B cell (primary cell): Measurements from ENCODE around the gene NINJ2. TPM values are rescaled to one million over a fixed set of nuclear protein-coding genes. Genes with fewer than 3 reads are reported as not detected.

Experiments used
- ATAC-seq: fragments of 200-7000 bp; cut with Tn5 transposase; one replicate; pipeline ENCODE4 v1.10.0; 2021; ENCODE audit warnings: low read depth, mild to moderate bottlenecking, moderate number of reproducible peaks, moderate library complexity
- CTCF ChIA-PET: fragments of 350-600 bp; sonication (Branson Sonifier 250); formaldehyde crosslinking; loops from one replicate; lab custom pipeline; 2021; ENCODE audit warnings: antibody characterized with exemption, inconsistent platforms; lab: Charles Lee
- POLR2A ChIA-PET: fragments of 350-600 bp; sonication (Branson Sonifier 250); formaldehyde crosslinking; loops from one replicate; lab custom pipeline; 2021; ENCODE audit warnings: antibody characterized with exemption; lab: Charles Lee
- DNase-seq: peaks from one replicate; pipeline ENCODE4 v3.0.0; 2013
- H2AFZ ChIP-seq: 2 replicates; pipeline ENCODE4 v1.6.1; 2012; ENCODE audit warnings: mild to moderate bottlenecking, low read depth, low read length; ENCODE audit not compliant: insufficient read depth, poor library complexity, severe bottlenecking
- H3K27ac ChIP-seq, 2 donors: 1 replicate in 1 of 2; 2 replicates in 1 of 2; pipeline ENCODE4 v1.5.1; 2012 to 2013; ENCODE audit warnings: low read length in 2 of 2, mild to moderate bottlenecking in 2 of 2, moderate library complexity in 1 of 2
- H3K27me3 ChIP-seq, 4 experiments: fragments of 200-600 bp in 1 of 4; sonication (generic) in 1 of 4; replicated peaks in 1 of 4; 1 replicate in 2 of 4; 2 replicates in 2 of 4; pipeline versions ENCODE4 v1.6.1 to v1.7.0; 2013 to 2016; ENCODE audit warnings: low read length in 3 of 4, mild to moderate bottlenecking in 2 of 4, mixed read lengths in 1 of 4, moderate library complexity in 1 of 4; ENCODE audit not compliant: insufficient read depth in 4 of 4, control insufficient read depth in 3 of 4; ENCODE audit errors: control extremely low read depth in 1 of 4
- H3K36me3 ChIP-seq, 2 experiments: replicated peaks in 1 of 2; 1 replicate in 1 of 2; 2 replicates in 1 of 2; pipeline versions ENCODE4 v1.6.1 to v1.7.1; 2013; ENCODE audit warnings: low read length in 1 of 2; ENCODE audit not compliant: insufficient read depth in 2 of 2, control insufficient read depth in 1 of 2; ENCODE audit errors: control extremely low read depth in 1 of 2, extremely low read depth in 1 of 2
- H3K4me1 ChIP-seq, 2 donors: fragments of 200-600 bp in 1 of 2; sonication (generic) in 1 of 2; 1 replicate in 1 of 2; 2 replicates in 1 of 2; pipeline versions ENCODE4 v1.5.1 to v1.6.1; 2013 to 2017; ENCODE audit warnings: low read length in 2 of 2; ENCODE audit not compliant: control insufficient read depth in 2 of 2, insufficient read depth in 2 of 2
- H3K4me2 ChIP-seq: replicated peaks from 2 replicates; pipeline ENCODE3; 2012; ENCODE audit warnings: mild to moderate bottlenecking, low read depth, low read length; ENCODE audit not compliant: poor library complexity, severe bottlenecking
- H3K4me3 ChIP-seq, 5 experiments: fragments of 200-600 bp in 1 of 5; sonication (generic) in 1 of 5; 1 replicate in 3 of 5; 2 replicates in 2 of 5; pipeline versions ENCODE4 v1.5.1 to v1.7.0; 2011 to 2016; ENCODE audit warnings: low read length in 4 of 5, mild to moderate bottlenecking in 4 of 5, low read depth in 2 of 5, control low read depth in 1 of 5, moderate library complexity in 1 of 5; ENCODE audit not compliant: insufficient read depth in 1 of 5; ENCODE audit errors: control extremely low read depth in 1 of 5, extremely low read depth in 1 of 5
- H3K79me2 ChIP-seq: fragments of 200-600 bp; sonication (generic); one replicate; pipeline ENCODE4 v1.6.0; 2016; ENCODE audit warnings: low read length; ENCODE audit not compliant: control insufficient read depth, insufficient read depth
- H3K9ac ChIP-seq: fragments of 200-600 bp; sonication (generic); 2 replicates; pipeline ENCODE4 v1.6.1; 2017; ENCODE audit warnings: mild to moderate bottlenecking, low read length, moderate library complexity
- H3K9me3 ChIP-seq, 3 donors: one replicate each; pipeline versions ENCODE4 v1.6.1 to v1.7.1; 2013; ENCODE audit warnings: low read length in 2 of 3; ENCODE audit not compliant: control insufficient read depth in 2 of 3, insufficient read depth in 1 of 3; ENCODE audit errors: control extremely low read depth in 1 of 3
- H4K20me1 ChIP-seq: 2 replicates; pipeline ENCODE4 v1.6.0; 2012; ENCODE audit warnings: mild to moderate bottlenecking, low read length; ENCODE audit not compliant: insufficient read depth, control insufficient read depth, poor library complexity, severe bottlenecking
- H3K27ac Mint-ChIP-seq: one replicate; pipeline ENCODE4 v1.8.0; 2021; ENCODE audit warnings: mixed read lengths
- H3K27me3 Mint-ChIP-seq: one replicate; pipeline ENCODE4 v1.8.0; 2021; ENCODE audit warnings: mixed read lengths
- H3K4me1 Mint-ChIP-seq: one replicate; pipeline ENCODE4 v1.8.0; 2021; ENCODE audit warnings: mixed read lengths
- H3K4me3 Mint-ChIP-seq: one replicate; pipeline ENCODE4 v1.8.0; 2021; ENCODE audit warnings: mixed read lengths
- H3K9me3 Mint-ChIP-seq: one replicate; pipeline ENCODE4 v1.8.0; 2022; ENCODE audit warnings: mixed read lengths; ENCODE audit not compliant: insufficient read depth
- EZH2 ChIP-seq: IDR thresholded peaks from 2 replicates; pipeline ENCODE4 v1.6.1; 2012; ENCODE audit warnings: borderline replicate concordance, low read depth, mild to moderate bottlenecking, moderate library complexity, low read length; ENCODE audit not compliant: insufficient read depth, poor library complexity, severe bottlenecking
- WGBS: methylation state at CpG from one replicate; pipeline ENCODE4 v1.1.5; 2013; ENCODE audit warnings: missing lambda C conversion rate; ENCODE audit not compliant: insufficient coverage; 5-methylcytosine and 5-hydroxymethylcytosine counted together
- intact Hi-C: fragments of 100-400 bp; cut with micrococcal nuclease; formaldehyde crosslinking; loops from one replicate; pipeline ENCODE4 v1.10.0; 2022
- polyA plus RNA-seq: library from polyadenylated mRNA; depleted of rRNA; stranded (reverse); fragments of >200 nt; gene quantifications from 2 replicates; pipeline ENCODE4 v1.2.3, GENCODE V29; 2012
- total RNA-seq, 2 donors: library from RNA; stranded (reverse); fragments of 120-200 nt in 1 of 2; gene quantifications; 1 replicate in 1 of 2; 2 replicates in 1 of 2; pipeline versions ENCODE4 v1.2.3 to v1.2.4, GENCODE V29; 2013 to 2022
- TF ChIP-seq, protein P1 (sequence below): fragments of 200-600 bp; IDR thresholded peaks from one replicate; pipeline ENCODE4 v1.8.0; 2022; ENCODE audit warnings: antibody characterized with exemption, mild to moderate bottlenecking

Gene NINJ2
- total and polyA plus RNA-seq, 2 donors (not counting 1 experiment from before 2014, with no cell fraction given): 2.9 to 10.2 TPM

DNA sequence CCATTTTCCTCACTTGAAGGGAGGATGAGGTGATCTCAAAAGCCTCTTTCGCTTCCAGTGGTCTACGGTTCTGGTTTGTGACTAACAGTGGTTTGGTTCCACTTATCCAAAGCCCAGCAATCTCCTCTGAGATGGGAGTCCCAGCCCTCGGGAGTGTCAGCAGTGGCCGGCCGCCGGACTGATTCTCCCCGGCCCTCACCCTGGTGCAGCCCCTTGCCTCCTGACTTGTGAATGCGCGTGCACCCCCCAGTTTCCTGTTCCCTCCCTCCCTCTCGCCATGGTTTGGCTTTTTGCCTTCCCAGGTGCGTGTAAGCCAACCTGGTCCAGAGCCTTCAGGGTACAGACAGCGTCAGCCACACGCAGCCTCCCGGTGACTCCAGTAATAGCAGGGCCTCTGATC lies 129.0 kb downstream of the NINJ2 start:
- Histone ChIP-seq H3K4me3 (no peak overlapping the region), H3K9me3 (peaks cover 0 to 25% (median 9%) of the 10 kb centered on the region in 3 donors), H3K27me3 (peaks cover 0 to 3% (median 0%) of the 10 kb centered on the region in 4 experiments), H3K79me2 (no peaks in the 10 kb centered on the region), H3K9ac (no peak overlapping the region), H3K27ac (no peak overlapping the region), H3K36me3 (no peaks in the 10 kb centered on the region), H4K20me1 (no peaks in the 10 kb centered on the region), H3K4me1 (no peaks in the 10 kb centered on the region), H3K4me2 (no peak overlapping the region), H2AFZ (no peak overlapping the region)
- ChIA-PET CTCF (no interaction called here), POLR2A (no interaction called here)
- DNase-seq (no peak), ATAC-seq (no peak)
- H3K4me1 Mint-ChIP-seq: no peaks in the 10 kb centered on the region
- WGBS: 87% methylated on average over 14 of the region's 14 CpGs
- no peak overlapping the region for H3K4me3 Mint-ChIP-seq
- H3K9me3 Mint-ChIP-seq: peaks cover 7% of the 10 kb centered on the region
- TF ChIP-seq, protein P1, sequence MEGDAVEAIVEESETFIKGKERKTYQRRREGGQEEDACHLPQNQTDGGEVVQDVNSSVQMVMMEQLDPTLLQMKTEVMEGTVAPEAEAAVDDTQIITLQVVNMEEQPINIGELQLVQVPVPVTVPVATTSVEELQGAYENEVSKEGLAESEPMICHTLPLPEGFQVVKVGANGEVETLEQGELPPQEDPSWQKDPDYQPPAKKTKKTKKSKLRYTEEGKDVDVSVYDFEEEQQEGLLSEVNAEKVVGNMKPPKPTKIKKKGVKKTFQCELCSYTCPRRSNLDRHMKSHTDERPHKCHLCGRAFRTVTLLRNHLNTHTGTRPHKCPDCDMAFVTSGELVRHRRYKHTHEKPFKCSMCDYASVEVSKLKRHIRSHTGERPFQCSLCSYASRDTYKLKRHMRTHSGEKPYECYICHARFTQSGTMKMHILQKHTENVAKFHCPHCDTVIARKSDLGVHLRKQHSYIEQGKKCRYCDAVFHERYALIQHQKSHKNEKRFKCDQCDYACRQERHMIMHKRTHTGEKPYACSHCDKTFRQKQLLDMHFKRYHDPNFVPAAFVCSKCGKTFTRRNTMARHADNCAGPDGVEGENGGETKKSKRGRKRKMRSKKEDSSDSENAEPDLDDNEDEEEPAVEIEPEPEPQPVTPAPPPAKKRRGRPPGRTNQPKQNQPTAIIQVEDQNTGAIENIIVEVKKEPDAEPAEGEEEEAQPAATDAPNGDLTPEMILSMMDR: no peak
- no peak for TF ChIP-seq EZH2
- H3K27ac Mint-ChIP-seq: no peak overlapping the region
- H3K27me3 Mint-ChIP-seq: peaks cover 10% of the 10 kb centered on the region
- intact Hi-C loops: no loop called here

DNA sequence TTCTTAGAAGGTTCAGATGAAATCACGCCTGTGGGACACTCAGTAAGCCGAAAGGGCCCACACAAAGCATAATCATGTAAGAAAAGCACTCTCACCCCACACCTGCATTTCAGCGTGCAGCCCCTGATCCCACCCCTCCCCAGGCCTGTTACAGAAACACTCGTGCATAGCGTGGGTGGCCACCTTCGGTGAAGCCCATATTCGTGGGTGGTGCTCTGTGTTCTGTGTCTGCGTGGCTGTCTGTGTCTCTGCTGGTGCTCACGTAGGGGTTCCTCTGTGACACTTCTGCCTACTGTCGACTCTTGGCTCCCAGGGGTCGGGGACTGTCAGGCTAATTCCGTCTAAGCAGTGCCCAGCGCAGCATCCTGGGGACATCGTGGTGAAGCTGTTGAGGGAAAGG lies 129.5 kb downstream of the NINJ2 start:
- ChIA-PET POLR2A (no interaction called here), CTCF (no interaction called here)
- Mint-ChIP-seq H3K27ac (no peak overlapping the region), H3K27me3 (peaks cover 10% of the 10 kb centered on the region), H3K4me1 (no peaks in the 10 kb centered on the region), H3K4me3 (no peak overlapping the region), H3K9me3 (peaks cover 7% of the 10 kb centered on the region)
- H3K9ac ChIP-seq: no peak overlapping the region
- DNase-seq (no peak), ATAC-seq (no peak)
- H3K27ac ChIP-seq: no peak overlapping the region
- H3K4me2 ChIP-seq: no peak overlapping the region
- intact Hi-C loops: no loop called here
- H2AFZ ChIP-seq: no peak overlapping the region
- WGBS: 91% methylated on average over 12 of the region's 14 CpGs
- H3K4me3 ChIP-seq: no peak overlapping the region
- H3K79me2 ChIP-seq: no peaks in the 10 kb centered on the region
- no peaks in the 10 kb centered on the region for H4K20me1 ChIP-seq
- H3K9me3 ChIP-seq: peaks cover 0 to 29% (median 9%) of the 10 kb centered on the region in 3 donors
- H3K36me3 ChIP-seq: no peaks in the 10 kb centered on the region
- TF ChIP-seq, protein P1: no peak
- no peak for TF ChIP-seq EZH2
- H3K27me3 ChIP-seq: peaks cover 0 to 3% (median 0%) of the 10 kb centered on the region in 4 experiments
- no peaks in the 10 kb centered on the region for H3K4me1 ChIP-seq
